ENCODE data around the gene C2CD4D.

C2CD4D gene

DNA sequence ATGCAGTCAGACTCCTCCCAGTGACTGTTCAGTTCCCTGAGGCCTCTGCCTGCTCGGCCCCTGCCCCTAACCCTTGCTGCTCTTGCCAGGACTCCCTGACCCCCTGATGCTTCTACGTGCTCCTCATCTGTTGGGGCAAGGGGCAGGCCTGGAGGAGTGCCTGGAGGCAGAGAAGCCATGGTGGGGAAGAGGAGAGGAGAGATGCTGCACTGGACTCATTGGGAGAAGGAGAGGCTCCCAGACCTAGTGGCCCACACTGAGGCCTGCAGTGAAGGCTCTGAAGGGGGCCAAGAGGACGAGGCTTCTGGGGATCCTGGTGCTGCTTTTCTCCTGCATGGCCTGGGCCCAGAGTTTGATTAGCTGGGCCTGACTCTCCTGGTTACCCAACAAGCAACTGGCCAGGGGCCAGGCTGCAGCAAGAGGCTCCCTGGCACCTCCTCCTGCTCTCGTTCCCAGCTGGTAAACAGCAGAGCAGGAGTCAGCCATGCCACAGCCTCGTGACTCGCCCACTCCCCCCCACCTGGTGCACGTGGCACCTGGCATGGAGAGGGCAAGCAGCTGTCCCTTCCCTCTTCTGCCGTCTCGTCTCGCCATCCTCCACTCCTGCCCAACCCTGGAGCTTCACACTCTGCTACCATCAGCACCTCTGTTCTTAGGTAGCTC is 7.2 kb downstream of the C2CD4D start:
- DNase-seq = no peak

DNA sequence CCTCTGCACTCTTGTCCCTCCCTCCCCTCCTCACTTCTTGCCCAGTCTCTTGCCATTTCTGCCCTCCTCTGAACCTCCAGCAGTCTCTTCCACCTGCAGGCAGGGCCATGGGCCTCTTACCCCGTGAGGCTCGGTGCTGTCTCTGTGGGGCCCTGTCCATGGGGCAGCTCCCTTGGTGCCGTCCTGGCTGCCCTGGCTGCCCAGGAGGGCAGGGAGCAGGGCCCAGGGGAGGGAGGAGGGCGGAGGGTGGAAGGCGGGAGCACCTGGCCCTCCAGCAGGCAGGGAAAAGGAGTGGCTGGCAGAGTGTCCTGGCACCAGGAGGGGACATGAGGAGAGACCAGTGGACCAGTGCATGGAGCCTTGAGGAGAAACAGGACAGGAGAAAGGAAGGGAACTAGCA is 8.0 kb downstream of the C2CD4D start, which contains the start of gene RORC:
TSS of gene RORC (minus strand) at position 198 of the 400 bp plus-strand sequence. CDS start at position 160, 38 bp downstream.
- DNase-seq = no peak

DNA sequence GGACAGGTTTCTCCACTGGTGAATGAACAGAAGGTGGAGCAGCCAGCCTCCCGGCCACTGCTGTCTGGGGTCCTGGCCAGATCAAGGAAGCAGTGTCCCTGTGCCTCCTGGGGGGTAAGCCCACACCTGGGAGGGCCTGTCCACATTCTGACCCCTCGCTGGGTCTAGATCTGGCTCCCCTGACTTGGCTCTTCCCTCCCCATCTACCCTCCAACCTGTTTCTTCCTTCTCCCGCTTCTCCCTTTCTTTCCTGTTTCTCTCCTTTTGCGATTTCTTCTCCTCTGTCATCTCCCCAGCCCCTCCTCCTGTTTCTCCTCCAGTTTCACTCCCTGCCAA is 8.4 kb downstream of the C2CD4D start:
- no peak for DNase-seq

GRCh38 chr1:151830055-151830454 is 9.6 kb downstream of the C2CD4D start:
- DNase-seq = no peak

- DNase-seq = no peak
Measured at GRCh38 chr1:151829352-151830046, 10.1 kb downstream of the C2CD4D start.

DNA sequence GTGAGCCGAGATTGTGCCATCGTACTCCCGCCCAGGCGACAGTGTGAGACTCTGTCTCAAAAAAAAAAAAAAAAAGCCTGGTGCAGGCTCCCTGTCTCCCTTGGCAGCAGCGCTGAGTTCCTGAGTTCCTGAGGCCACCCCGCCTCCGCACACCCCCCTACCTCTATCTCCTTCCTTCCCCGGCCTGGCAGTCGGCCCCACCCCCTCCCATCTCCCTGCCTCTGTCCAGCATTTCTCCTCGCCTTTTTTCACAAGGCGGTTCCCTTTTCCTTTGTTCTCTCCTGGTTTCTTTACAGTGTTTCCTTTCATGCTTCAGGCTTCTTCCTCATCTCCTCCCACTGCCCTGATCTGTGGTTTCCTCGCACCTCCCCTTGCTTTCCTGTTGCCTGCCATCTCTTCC is 10.7 kb downstream of the C2CD4D start:
- peak; percentile 30 for DNase-seq

- DNase-seq = no peak
Measured at GRCh38 chr1:151827853-151828252, 11.8 kb downstream of the C2CD4D start.

- DNase-seq = no peak
Measured at GRCh38 chr1:151825751-151826660, 13.6 kb downstream of the C2CD4D start.

- DNase-seq = no peak
Measured at GRCh38 chr1:151825204-151825603, 14.4 kb downstream of the C2CD4D start.

DNA sequence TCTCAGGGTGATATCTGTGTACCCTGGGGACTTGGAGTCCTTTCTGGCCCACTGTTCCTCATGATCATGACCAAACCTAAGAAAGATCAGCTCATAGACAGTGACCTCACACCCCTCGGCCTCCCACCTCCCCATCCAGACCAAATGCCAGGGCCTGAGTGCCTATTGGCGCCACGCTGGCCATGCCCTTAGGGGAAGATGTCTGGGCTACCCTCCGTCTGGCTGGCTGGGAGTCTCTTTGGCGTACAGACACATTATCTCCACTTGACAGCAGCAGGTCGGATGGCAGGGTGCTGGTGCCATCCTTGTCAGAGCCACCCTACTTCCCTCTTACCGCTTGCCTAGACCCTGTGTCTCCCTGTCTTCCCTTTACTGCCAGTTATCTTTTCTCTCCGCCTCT is 16.4 kb downstream of the C2CD4D start:
- DNase-seq = no peak

DNA sequence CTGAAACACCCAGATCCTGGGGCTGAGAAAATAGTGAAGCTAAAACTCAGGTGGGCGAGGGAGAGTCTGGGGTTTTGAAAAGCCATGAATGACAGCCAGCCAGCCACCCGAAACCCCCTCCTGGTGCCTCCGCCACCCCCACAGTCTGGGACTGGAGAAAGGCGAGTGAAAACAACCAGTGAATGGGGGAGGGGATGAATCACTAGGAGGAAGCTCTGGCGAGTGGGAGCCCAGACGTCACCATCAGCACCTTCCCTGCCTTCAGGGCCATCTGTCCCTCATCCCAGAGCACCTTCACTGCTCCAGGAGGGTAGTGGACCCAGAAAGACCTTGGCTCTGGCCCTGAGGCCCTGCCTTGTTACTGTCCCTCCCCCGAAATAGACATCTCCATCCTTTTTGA is 17.2 kb downstream of the C2CD4D start:
- DNase-seq = no peak

GRCh38 chr1:151820940-151821339 is 18.7 kb downstream of the C2CD4D start:
- no peak for DNase-seq

- DNase-seq = no peak
Measured at GRCh38 chr1:151819976-151820623, 19.5 kb downstream of the C2CD4D start.

- DNase-seq = no peak
Measured at GRCh38 chr1:151819227-151819835, 20.3 kb downstream of the C2CD4D start.

- DNase-seq = no peak
Measured at GRCh38 chr1:151817353-151817730, 22.3 kb downstream of the C2CD4D start.

- no peak for DNase-seq
Measured at GRCh38 chr1:151816548-151817352, 22.9 kb downstream of the C2CD4D start.

DNA sequence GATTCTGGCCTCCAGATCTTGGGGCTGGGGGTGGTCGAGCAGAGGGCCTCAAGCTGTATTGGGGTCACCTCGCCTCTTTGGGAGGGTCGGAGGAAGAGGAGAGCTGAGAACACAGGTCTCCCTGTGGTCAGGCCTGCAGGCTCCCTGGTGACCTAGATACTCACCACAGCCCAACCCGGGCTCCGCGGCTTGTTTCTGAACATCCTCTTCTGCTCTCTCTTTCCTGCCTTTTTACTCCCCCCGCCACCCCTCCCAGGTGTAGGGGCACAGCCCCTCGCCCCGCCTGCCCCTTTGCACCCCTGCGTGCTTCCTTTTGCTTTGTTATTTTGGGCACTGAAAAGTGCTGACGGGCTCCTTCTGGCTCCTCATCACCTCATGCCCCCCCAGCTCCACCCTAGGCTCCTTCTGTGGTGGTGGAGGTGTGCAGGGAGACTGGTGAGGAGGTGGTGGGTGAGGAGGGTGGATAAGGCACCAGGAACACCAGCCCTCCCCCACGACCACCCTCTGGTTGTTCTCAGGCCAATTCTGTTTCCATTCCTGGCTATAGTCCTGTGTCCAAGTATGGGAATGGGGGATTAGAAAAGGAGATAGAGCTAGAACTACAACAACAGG is 23.8 kb downstream of the C2CD4D start:
- no peak for DNase-seq

GRCh38 chr1:151814971-151815545 is 24.6 kb downstream of the C2CD4D start:
- DNase-seq = no peak

DNA sequence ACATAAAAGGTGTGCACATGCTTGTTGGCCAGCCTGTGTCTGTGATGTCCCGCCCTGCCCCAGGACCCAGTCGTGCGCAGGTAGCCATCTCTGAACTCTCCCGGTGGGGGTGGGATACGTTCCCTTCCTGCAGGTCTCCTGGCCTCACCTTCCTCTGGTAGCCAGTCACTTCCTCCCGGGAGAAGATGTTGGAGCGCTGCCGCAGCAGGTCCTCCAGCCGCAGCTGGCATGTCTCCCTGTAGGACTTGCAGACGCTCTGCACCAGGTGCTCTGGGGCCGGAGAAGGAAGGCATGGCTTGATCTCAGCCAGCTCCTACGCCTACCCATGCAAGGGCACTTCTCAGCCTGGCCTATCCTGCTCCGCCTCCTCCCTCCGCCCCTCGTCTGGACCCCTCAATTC is 25.2 kb downstream of the C2CD4D start:
- no peak for DNase-seq

GRCh38 chr1:151813271-151813977 is 26.2 kb downstream of the C2CD4D start:
- no peak for DNase-seq
